Heart right ventricle (tissue), 16 donors: ENCODE results near the gene LRRC18. TPM values are rescaled to one million over a fixed set of nuclear protein-coding genes. Genes with fewer than 3 reads are reported as not detected.

Source experiments
- ATAC-seq, 8 donors: fragments of 200-7000 bp; cut with Tn5 transposase; one replicate each; pipeline ENCODE4 v1.9.1; 2020; ENCODE audit warnings: mild to moderate bottlenecking in 8 of 8, moderate library complexity in 8 of 8, moderate number of reproducible peaks in 1 of 8
- DNase-seq, 2 donors: peaks; one replicate each; pipeline ENCODE4 v3.0.0-alpha.2; 2020
- H3K27ac ChIP-seq, 10 donors: fragments of 200-600 bp; sonication (generic) in 2 of 10; one replicate each; pipeline versions ENCODE4 v1.5.0 to v1.8.0; 2020 to 2022; ENCODE audit warnings: mild to moderate bottlenecking in 3 of 10
- H3K27me3 ChIP-seq, 7 donors: fragments of 200-600 bp; one replicate each; pipeline ENCODE4 v1.8.0; 2021 to 2022; ENCODE audit warnings: mild to moderate bottlenecking in 2 of 7
- H3K36me3 ChIP-seq, 9 donors: fragments of 200-600 bp; sonication (generic) in 1 of 9; one replicate each; pipeline versions ENCODE4 v1.5.0 to v1.8.0; 2020 to 2022; ENCODE audit warnings: mild to moderate bottlenecking in 2 of 9
- H3K4me1 ChIP-seq, 9 donors: fragments of 200-600 bp; sonication (generic) in 1 of 9; one replicate each; pipeline versions ENCODE4 v1.5.0 to v1.8.0; 2020 to 2022; ENCODE audit warnings: mild to moderate bottlenecking in 4 of 9
- H3K4me3 ChIP-seq, 10 donors: fragments of 200-600 bp; sonication (generic) in 2 of 10; one replicate each; pipeline versions ENCODE4 v1.5.0 to v1.8.0; 2020 to 2022; ENCODE audit warnings: mild to moderate bottlenecking in 7 of 10, moderate library complexity in 2 of 10
- H3K9me3 ChIP-seq, 11 donors: fragments of 200-600 bp in 10 of 11; sonication (generic) in 2 of 11; one replicate each; pipeline versions ENCODE4 v1.5.0 to v1.8.0; 2013 to 2022; ENCODE audit warnings: mild to moderate bottlenecking in 2 of 11, control low read depth in 1 of 11, moderate library complexity in 1 of 11
- CTCF ChIP-seq, 9 donors: fragments of 200-600 bp; sonication (generic) in 2 of 9; IDR thresholded peaks; one replicate each; pipeline versions ENCODE4 v1.5.0 to v1.8.0; 2021 to 2022; ENCODE audit warnings: antibody characterized with exemption in 9 of 9, mild to moderate bottlenecking in 5 of 9, moderate library complexity in 1 of 9
- WGBS, 2 donors: extraction: QIAGEN DNeasy Blood & Tissue Kit; methylation state at CpG; one replicate each; pipeline ENCODE4 v1.1.7; 2013; ENCODE audit warnings: inconsistent platforms in 1 of 2; 5-methylcytosine and 5-hydroxymethylcytosine counted together
- intact Hi-C, 10 donors: fragments of 100-400 bp; cut with DNase I; formaldehyde crosslinking; loops; one replicate each; pipeline versions ENCODE4 v1.11.1 to v1.14.2; 2022
- polyA plus RNA-seq, 2 donors: library from polyadenylated mRNA; stranded (reverse); fragments of 200-250 nt; gene quantifications; one replicate each; pipeline ENCODE4 v1.2.3, GENCODE V29; 2013
- total RNA-seq, 10 donors: library from RNA; stranded (reverse); fragmentation: NEBNext Ultra II Directional in 3 of 10; extraction: Animal tissue kit (Norgen Biotek cat#: 25700) in 3 of 10; gene quantifications; one replicate each; pipeline versions ENCODE4 v1.2.1 to v1.2.4, GENCODE V29; 2021 to 2023
- donor health status: Arrhythmogenic right ventricular cardiomyopathy.
- donor health status: ischemic (EF 13 %, LVEDD 7.1; RV severe dilation, severe dysfunction).
- donor health status: healthy with polysubstance abuse.
- donor health status: DM: no; HTN: yes; CAD: no.
- donor health status: DM: no; HTN: no; CAD: no.
- donor health status: ischemic (EF 25% LVEDD 6.9; RV normal size, moderate dysfunction).
- donor health status: ischemic (EF 25% LVEDD 5.7; RV mildly dilated, moderate dysfunction).
- donor health status: healthy.
- donor health status: DM: yes; HTN: yes; CAD: no.
- donor health status: Ischemic cardiomyopathy.
- donor health status: ischemic (EF 35%, LVEDD 5.7; RV mildly dilated, moderate dysfunction).
- donor health status: nonischemic (EF 11% LVEDD 7.7; RV severe dilation, severe dysfunction).
- donor health status: DM: yes; HTN: yes; CAD: no.
- donor health status: PGD.
- donor health status: ischemic (EF 29% LVEDD 5.4; RV normal size, mild dysfunction).
- donor health status: nonischemic (EF 23%, LVEDD 6.1; RV moderate dilation, normal function).

The LRRC18 gene
- total and polyA plus RNA-seq, 12 donors = 0.13 to 0.18 TPM; not detected in 10

GRCh38 chr10:48896756-48897440 lies 42.7 kb downstream of the LRRC18 start:
- WGBS, 2 donors = 91 to 92% methylated on average over 13 of the region's 13 CpGs
- Histone ChIP-seq H3K9me3 (peaks cover 0 to 5% (median 0%) of the 10 kb centered on the region in 11 donors), H3K4me3 (no peak overlapping the region), H3K4me1 (peaks cover 0 to 22% (median 12%) of the 10 kb centered on the region in 9 donors), H3K27ac (no peak overlapping the region), H3K27me3 (no peaks in the 10 kb centered on the region), H3K36me3 (peaks cover 0 to 11% (median 0%) of the 10 kb centered on the region in 9 donors)
- peak in 1 of 8 donors; percentile 18 for ATAC-seq
- intact Hi-C loops = no loop called here
- no peak for TF ChIP-seq CTCF (IDR thresholded peaks at IDR 0.05)
- DNase-seq = no peak

- H3K27ac ChIP-seq = no peak overlapping the region
- no peaks in the 10 kb centered on the region for H3K27me3 ChIP-seq
- H3K36me3 ChIP-seq = peaks cover 0 to 16% (median 0%) of the 10 kb centered on the region in 9 donors
- intact Hi-C loops = no loop called here
- WGBS, 2 donors = 62 to 71% methylated on average over 3 of the region's 3 CpGs
- H3K9me3 ChIP-seq = no peaks in the 10 kb centered on the region
- no peak overlapping the region for H3K4me3 ChIP-seq
- TF ChIP-seq CTCF (IDR thresholded peaks at IDR 0.05) = no peak
- peaks cover 0 to 19% (median 8%) of the 10 kb centered on the region in 9 donors for H3K4me1 ChIP-seq
- ATAC-seq = no peak
- DNase-seq = no peak
These were observed 43.8 kb downstream of the LRRC18 start for GRCh38 chr10:48895803-48896195.

GRCh38 chr10:48894911-48895802 lies 44.5 kb downstream of the LRRC18 start:
- ATAC-seq (peak in 1 of 8 donors; percentile 13), DNase-seq (no peak)
- Histone ChIP-seq H3K36me3 (peaks cover 0 to 22% (median 0%) of the 10 kb centered on the region in 9 donors), H3K4me3 (no peak overlapping the region), H3K27me3 (no peaks in the 10 kb centered on the region), H3K27ac (no peak overlapping the region), H3K9me3 (no peaks in the 10 kb centered on the region), H3K4me1 (peaks cover 0 to 13% (median 3%) of the 10 kb centered on the region in 9 donors)
- no peak for TF ChIP-seq CTCF (IDR thresholded peaks at IDR 0.05)
- 82 to 85% methylated on average over 6 of the region's 6 CpGs for WGBS, 2 donors
- intact Hi-C loops = no loop called here
